CD4-positive, alpha-beta memory T cell (primary cell): ENCODE data around the gene DYNC2H1. TPM values are rescaled to one million over a fixed set of nuclear protein-coding genes. Genes with fewer than 3 reads are reported as not detected.

Experiments
- CTCF ChIA-PET: fragments of 350-600 bp; sonication (Branson Sonifier 250); formaldehyde crosslinking; loops from one replicate; lab custom pipeline; 2021; ENCODE audit warnings: inconsistent platforms; ENCODE audit not compliant: partially characterized antibody; lab: Charles Lee
- POLR2A ChIA-PET: fragments of 350-600 bp; sonication (Branson Sonifier 250); formaldehyde crosslinking; loops from one replicate; lab custom pipeline; 2021; ENCODE audit not compliant: partially characterized antibody; lab: Charles Lee
- DNase-seq, 5 donors: peaks; one replicate each; pipeline versions ENCODE4 v3.0.0 to v3.0.0-alpha.2; 2020 to 2022; ENCODE audit warnings: mixed read lengths in 1 of 5
- H3K27ac ChIP-seq: one replicate; pipeline ENCODE4 v1.7.0; 2013; ENCODE audit warnings: low read depth, low read length
- H3K27me3 ChIP-seq: 2 replicates; pipeline ENCODE4 v1.7.0; 2013; ENCODE audit warnings: mild to moderate bottlenecking, low read length, moderate library complexity; ENCODE audit not compliant: insufficient read depth
- H3K36me3 ChIP-seq: 2 replicates; pipeline ENCODE4 v1.7.0; 2013; ENCODE audit warnings: mild to moderate bottlenecking, low read length, moderate library complexity; ENCODE audit not compliant: insufficient read depth
- H3K4me1 ChIP-seq: 2 replicates; pipeline ENCODE4 v1.7.0; 2013; ENCODE audit warnings: mild to moderate bottlenecking, low read length, moderate library complexity; ENCODE audit not compliant: insufficient read depth
- H3K4me3 ChIP-seq, 2 donors: one replicate each; pipeline ENCODE4 v1.7.0; 2013; ENCODE audit warnings: low read length in 2 of 2, mild to moderate bottlenecking in 1 of 2
- H3K9me3 ChIP-seq, 2 donors: one replicate each; pipeline ENCODE4 v1.7.0; 2013; ENCODE audit warnings: low read length in 2 of 2, control low read depth in 1 of 2; ENCODE audit not compliant: control insufficient read depth in 1 of 2
- H3K27ac Mint-ChIP-seq, 7 donors: one replicate each; pipeline ENCODE4 v1.8.0; 2020 to 2021; ENCODE audit warnings: mixed read lengths in 7 of 7, mild to moderate bottlenecking in 6 of 7, inconsistent platforms in 3 of 7, moderate library complexity in 3 of 7
- H3K27me3 Mint-ChIP-seq, 2 donors: one replicate each; pipeline ENCODE4 v1.8.0; 2020 to 2021; ENCODE audit warnings: mixed read lengths in 2 of 2
- H3K36me3 Mint-ChIP-seq, 2 donors: one replicate each; pipeline ENCODE4 v1.8.0; 2020 to 2021; ENCODE audit warnings: mixed read lengths in 2 of 2, inconsistent platforms in 1 of 2, mild to moderate bottlenecking in 1 of 2
- H3K4me1 Mint-ChIP-seq, 4 donors: one replicate each; pipeline ENCODE4 v1.8.0; 2020 to 2021; ENCODE audit warnings: mixed read lengths in 4 of 4, mild to moderate bottlenecking in 1 of 4
- H3K4me3 Mint-ChIP-seq, 8 donors: one replicate each; pipeline ENCODE4 v1.8.0; 2020 to 2021; ENCODE audit warnings: mixed read lengths in 8 of 8, mild to moderate bottlenecking in 7 of 8, moderate library complexity in 6 of 8, inconsistent platforms in 3 of 8
- H3K9me3 Mint-ChIP-seq, 8 donors: one replicate each; pipeline ENCODE4 v1.8.0; 2020 to 2021; ENCODE audit warnings: mixed read lengths in 8 of 8, mild to moderate bottlenecking in 5 of 8, inconsistent platforms in 3 of 8, moderate library complexity in 1 of 8
- intact Hi-C: fragments of 100-400 bp; cut with micrococcal nuclease; formaldehyde crosslinking; loops from one replicate; pipeline ENCODE4 v1.15.1; 2023
- polyA plus RNA-seq, 2 donors: library from polyadenylated mRNA; unstranded; fragments of 300-500 nt; fragmentation: Illumina TruSeq; gene quantifications; one replicate each; pipeline ENCODE4 v1.2.3, GENCODE V29; 2021
- total RNA-seq, 2 experiments: library from RNA; stranded (reverse); gene quantifications; one replicate each; pipeline ENCODE4 v1.2.3, GENCODE V29; 2021

The DYNC2H1 gene
- total and polyA plus RNA-seq, 4 experiments from 2014 or later, result 0.58 to 4.2 (median 2.5) TPM

- no peaks in the 10 kb centered on the region for H3K4me1 ChIP-seq
- H3K36me3 Mint-ChIP-seq, result peaks cover 0 to 8% of the 10 kb centered on the region in 2 donors
- H3K4me1 Mint-ChIP-seq, result no peaks in the 10 kb centered on the region
- peaks cover 0 to 5% (median 0%) of the 10 kb centered on the region in 8 donors for H3K9me3 Mint-ChIP-seq
- H3K27me3 Mint-ChIP-seq, result no peaks in the 10 kb centered on the region
- ChIA-PET POLR2A (no interaction called here), CTCF (no interaction called here)
- H3K27me3 ChIP-seq, result no peaks in the 10 kb centered on the region
- H3K9me3 ChIP-seq, result no peaks in the 10 kb centered on the region
- no peak overlapping the region for H3K27ac ChIP-seq
- H3K27ac Mint-ChIP-seq, result no peak overlapping the region
- DNase-seq, result no peak
- no peaks in the 10 kb centered on the region for H3K36me3 ChIP-seq
- intact Hi-C loops, result no loop called here
- H3K4me3 Mint-ChIP-seq, result no peak overlapping the region
- no peak overlapping the region for H3K4me3 ChIP-seq
Observed at GRCh38 chr11:103406357-103406756, 297.1 kb downstream of the DYNC2H1 start.

GRCh38 chr11:103407641-103408040 lies 298.4 kb downstream of the DYNC2H1 start:
- H3K9me3 ChIP-seq, result no peaks in the 10 kb centered on the region
- H3K36me3 ChIP-seq, result no peaks in the 10 kb centered on the region
- Mint-ChIP-seq H3K27ac (no peak overlapping the region), H3K4me3 (no peak overlapping the region), H3K36me3 (peaks cover 0 to under 1% of the 10 kb centered on the region in 2 donors), H3K9me3 (peaks cover 0 to 4% (median 0%) of the 10 kb centered on the region in 8 donors), H3K27me3 (no peaks in the 10 kb centered on the region), H3K4me1 (no peaks in the 10 kb centered on the region)
- no peak overlapping the region for H3K27ac ChIP-seq
- ChIA-PET CTCF (no interaction called here), POLR2A (no interaction called here)
- H3K4me3 ChIP-seq, result no peak overlapping the region
- intact Hi-C loops, result no loop called here
- H3K27me3 ChIP-seq, result no peaks in the 10 kb centered on the region
- H3K4me1 ChIP-seq, result no peaks in the 10 kb centered on the region
- no peak for DNase-seq

DNA sequence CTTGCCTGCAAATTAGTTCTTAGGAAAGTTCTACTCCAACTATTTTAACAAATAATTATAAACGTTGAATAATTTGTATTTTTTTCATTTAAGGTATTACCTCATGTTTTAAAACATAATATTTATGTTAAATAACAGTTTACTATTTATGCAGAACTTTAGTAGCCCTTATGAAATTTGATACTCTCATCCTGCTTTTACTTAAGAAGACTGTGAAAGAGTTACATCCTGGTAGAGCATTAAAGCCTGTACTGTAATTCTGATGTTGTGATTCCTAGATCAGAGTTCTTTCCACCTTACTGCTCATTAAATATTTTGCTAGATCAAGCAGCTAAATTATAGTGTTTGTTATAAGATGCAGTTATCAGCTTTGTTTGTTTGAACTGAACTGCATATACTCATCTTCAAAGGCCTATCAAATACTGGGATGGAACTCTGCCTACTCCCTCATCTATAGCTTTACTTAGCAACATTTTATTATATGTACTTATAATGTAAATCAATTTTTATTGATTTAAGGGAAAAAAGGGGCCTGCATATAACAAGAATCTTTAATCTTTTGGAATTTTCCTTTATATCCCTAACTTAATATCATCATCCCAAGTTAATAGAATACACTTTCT lies 304.2 kb downstream of the DYNC2H1 start:
- Histone ChIP-seq H3K27me3 (no peaks in the 10 kb centered on the region), H3K4me1 (no peaks in the 10 kb centered on the region), H3K4me3 (no peak overlapping the region), H3K36me3 (no peaks in the 10 kb centered on the region), H3K9me3 (no peaks in the 10 kb centered on the region), H3K27ac (no peak overlapping the region)
- POLR2A ChIA-PET, result no interaction called here
- no peaks in the 10 kb centered on the region for H3K27me3 Mint-ChIP-seq
- intact Hi-C loops, result no loop called here
- H3K9me3 Mint-ChIP-seq, result peaks cover 0 to 16% (median 6%) of the 10 kb centered on the region in 8 donors
- no peak overlapping the region for H3K27ac Mint-ChIP-seq
- no peaks in the 10 kb centered on the region for H3K4me1 Mint-ChIP-seq
- CTCF ChIA-PET, result no interaction called here
- H3K36me3 Mint-ChIP-seq, result peaks cover 0 to 9% of the 10 kb centered on the region in 2 donors
- H3K4me3 Mint-ChIP-seq, result no peak overlapping the region
- no peak for DNase-seq

GRCh38 chr11:103418014-103418413 lies 308.8 kb downstream of the DYNC2H1 start:
- H3K4me1 Mint-ChIP-seq, result no peaks in the 10 kb centered on the region
- H3K27me3 Mint-ChIP-seq, result no peaks in the 10 kb centered on the region
- Histone ChIP-seq H3K4me1 (no peaks in the 10 kb centered on the region), H3K4me3 (no peak overlapping the region), H3K27ac (no peak overlapping the region), H3K36me3 (no peaks in the 10 kb centered on the region), H3K27me3 (no peaks in the 10 kb centered on the region), H3K9me3 (no peaks in the 10 kb centered on the region)
- CTCF ChIA-PET, result no interaction called here
- H3K36me3 Mint-ChIP-seq, result peaks cover 0 to 5% of the 10 kb centered on the region in 2 donors
- intact Hi-C loops, result no loop called here
- H3K9me3 Mint-ChIP-seq, result peaks cover 4 to 27% (median 11%) of the 10 kb centered on the region in 8 donors
- POLR2A ChIA-PET, result no interaction called here
- no peak for DNase-seq
- H3K27ac Mint-ChIP-seq, result no peak overlapping the region
- no peak overlapping the region for H3K4me3 Mint-ChIP-seq

DNA sequence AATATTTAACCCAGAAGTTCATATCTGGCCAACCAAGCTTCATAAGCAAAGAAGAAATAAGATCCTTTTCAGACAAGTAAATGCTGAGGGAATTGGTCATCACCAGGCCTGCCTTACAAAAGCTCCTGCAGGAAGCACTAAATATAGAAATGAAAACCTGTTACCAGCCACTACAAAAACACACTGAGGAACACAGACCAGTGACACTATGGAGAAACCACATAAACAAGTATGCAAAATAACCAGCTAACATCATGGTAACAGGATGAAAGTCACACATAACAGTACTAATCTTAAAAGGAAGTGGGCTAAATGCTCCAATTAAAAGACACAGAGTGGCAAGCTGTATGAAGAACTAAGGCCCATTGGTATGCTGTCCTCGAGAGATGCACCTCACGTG lies 311.4 kb downstream of the DYNC2H1 start:
- intact Hi-C loops, result no loop called here
- POLR2A ChIA-PET, result no interaction called here
- H3K4me3 Mint-ChIP-seq, result no peak overlapping the region
- Histone ChIP-seq H3K4me3 (no peak overlapping the region), H3K9me3 (no peaks in the 10 kb centered on the region), H3K27ac (no peak overlapping the region), H3K36me3 (no peaks in the 10 kb centered on the region), H3K27me3 (no peaks in the 10 kb centered on the region), H3K4me1 (no peaks in the 10 kb centered on the region)
- peaks cover 0 to 18% (median 9%) of the 10 kb centered on the region in 8 donors for H3K9me3 Mint-ChIP-seq
- no peak for DNase-seq
- no peak overlapping the region for H3K27ac Mint-ChIP-seq
- H3K4me1 Mint-ChIP-seq, result no peaks in the 10 kb centered on the region
- H3K36me3 Mint-ChIP-seq, result no peaks in the 10 kb centered on the region
- CTCF ChIA-PET, result no interaction called here
- no peaks in the 10 kb centered on the region for H3K27me3 Mint-ChIP-seq

- H3K9me3 Mint-ChIP-seq, result peaks cover 0 to 2% (median 0%) of the 10 kb centered on the region in 8 donors
- H3K4me1 ChIP-seq, result no peaks in the 10 kb centered on the region
- no peak overlapping the region for H3K4me3 Mint-ChIP-seq
- CTCF ChIA-PET, result no interaction called here
- no peak overlapping the region for H3K27ac Mint-ChIP-seq
- no peak overlapping the region for H3K27ac ChIP-seq
- H3K27me3 ChIP-seq, result no peaks in the 10 kb centered on the region
- no peaks in the 10 kb centered on the region for H3K4me1 Mint-ChIP-seq
- no peaks in the 10 kb centered on the region for H3K27me3 Mint-ChIP-seq
- POLR2A ChIA-PET, result no interaction called here
- DNase-seq, result no peak
- no peaks in the 10 kb centered on the region for H3K36me3 Mint-ChIP-seq
- no peak overlapping the region for H3K4me3 ChIP-seq
- H3K36me3 ChIP-seq, result no peaks in the 10 kb centered on the region
- intact Hi-C loops, result no loop called here
- H3K9me3 ChIP-seq, result no peaks in the 10 kb centered on the region
Observed at GRCh38 chr11:103433386-103434072, 324.3 kb downstream of the DYNC2H1 start.

GRCh38 chr11:103434073-103434411 lies 324.8 kb downstream of the DYNC2H1 start:
- Histone ChIP-seq H3K4me3 (no peak overlapping the region), H3K4me1 (no peaks in the 10 kb centered on the region), H3K36me3 (no peaks in the 10 kb centered on the region), H3K9me3 (no peaks in the 10 kb centered on the region), H3K27me3 (no peaks in the 10 kb centered on the region), H3K27ac (no peak overlapping the region)
- H3K4me1 Mint-ChIP-seq, result no peaks in the 10 kb centered on the region
- peaks cover 0 to 2% (median 0%) of the 10 kb centered on the region in 8 donors for H3K9me3 Mint-ChIP-seq
- ChIA-PET POLR2A (no interaction called here), CTCF (no interaction called here)
- intact Hi-C loops, result no loop called here
- H3K27me3 Mint-ChIP-seq, result no peaks in the 10 kb centered on the region
- no peak for DNase-seq
- no peak overlapping the region for H3K27ac Mint-ChIP-seq
- no peaks in the 10 kb centered on the region for H3K36me3 Mint-ChIP-seq
- H3K4me3 Mint-ChIP-seq, result no peak overlapping the region
